Left lung (tissue), 10 donors: ENCODE measurements around the gene POU6F2. TPM values are rescaled to one million over a fixed set of nuclear protein-coding genes. Genes with fewer than 3 reads are reported as not detected.

Experiments
- ATAC-seq: fragments of 200-7000 bp; cut with Tn5 transposase; one replicate; pipeline ENCODE4 v1.9.1; 2020; ENCODE audit warnings: moderate library complexity
- DNase-seq, 4 donors: peaks; one replicate each; pipeline ENCODE4 v3.0.0-alpha.2; 2013 to 2020
- H3K27ac ChIP-seq, 2 donors: fragments of 200-600 bp; sonication (generic) in 1 of 2; one replicate each; pipeline versions ENCODE4 v1.5.0 to v1.8.0; 2020 to 2021
- H3K27me3 ChIP-seq, 2 donors: fragments of 200-600 bp; sonication (generic) in 1 of 2; one replicate each; pipeline versions ENCODE4 v1.5.0 to v1.8.0; 2020 to 2021
- H3K36me3 ChIP-seq, 2 donors: fragments of 200-600 bp; sonication (generic) in 1 of 2; one replicate each; pipeline versions ENCODE4 v1.5.0 to v1.8.0; 2020 to 2021
- H3K4me1 ChIP-seq, 2 donors: fragments of 200-600 bp; one replicate each; pipeline ENCODE4 v1.8.0; 2021
- H3K4me3 ChIP-seq, 2 donors: fragments of 200-600 bp; sonication (generic) in 1 of 2; one replicate each; pipeline versions ENCODE4 v1.5.0 to v1.8.0; 2020 to 2021; ENCODE audit warnings: mild to moderate bottlenecking in 1 of 2
- H3K9me3 ChIP-seq, 2 donors: fragments of 200-600 bp; sonication (generic) in 1 of 2; one replicate each; pipeline versions ENCODE4 v1.5.0 to v1.8.0; 2020 to 2021
- CTCF ChIP-seq, 2 donors: fragments of 200-600 bp; sonication (generic) in 1 of 2; IDR thresholded peaks; one replicate each; pipeline versions ENCODE4 v1.5.0 to v1.8.0; 2021; ENCODE audit warnings: antibody characterized with exemption in 2 of 2
- intact Hi-C, 2 donors: fragments of 100-400 bp; cut with DNase I; formaldehyde crosslinking; loops; one replicate each; pipeline versions ENCODE4 v1.11.2 to v1.14.2; 2022
- polyA plus RNA-seq, 6 donors: library from polyadenylated mRNA; unstranded; fragments of 120-200 nt; gene quantifications; one replicate each; pipeline ENCODE4 v1.2.1, GENCODE V29; 2013; ENCODE audit not compliant: insufficient read length in 6 of 6
- total RNA-seq, 2 donors: library from RNA; stranded (reverse); fragmentation: NEBNext Ultra II Directional; extraction: Animal tissue kit (Norgen Biotek cat#: 25700); gene quantifications; one replicate each; pipeline ENCODE4 v1.2.1, GENCODE V29; 2021
- donor health status: DM: no; HTN: yes; CAD: no.
- donor health status: DM: no; HTN: no; CAD: no.

Gene POU6F2
- total and polyA plus RNA-seq, 8 donors, result 0.08 to 0.32 (median 0.18) TPM; not detected in 3

- DNase-seq (no peak), ATAC-seq (no peak)
- Histone ChIP-seq H3K9me3 (no peaks in the 10 kb centered on the region), H3K27ac (no peak overlapping the region), H3K4me1 (no peaks in the 10 kb centered on the region), H3K27me3 (peaks cover 0 to 8% of the 10 kb centered on the region in 2 donors), H3K36me3 (no peaks in the 10 kb centered on the region), H3K4me3 (no peak overlapping the region)
- intact Hi-C loops, result no loop called here
- no peak for TF ChIP-seq CTCF (IDR thresholded peaks at IDR 0.05)
These were observed 314.1 kb downstream of the POU6F2 start for GRCh38 chr7:39291628-39292410.

GRCh38 chr7:39293056-39293823, 315.5 kb downstream of the POU6F2 start:
- intact Hi-C loops, result no loop called here
- DNase-seq, result no peak

GRCh38 chr7:39294022-39294421, 316.3 kb downstream of the POU6F2 start:
- H3K27ac ChIP-seq, result no peak overlapping the region
- DNase-seq (no peak), ATAC-seq (no peak)
- no peaks in the 10 kb centered on the region for H3K9me3 ChIP-seq
- TF ChIP-seq CTCF (IDR thresholded peaks at IDR 0.05), result no peak
- intact Hi-C loops, result no loop called here
- no peaks in the 10 kb centered on the region for H3K36me3 ChIP-seq
- no peak overlapping the region for H3K4me3 ChIP-seq
- H3K4me1 ChIP-seq, result no peaks in the 10 kb centered on the region
- peaks cover 0 to 8% of the 10 kb centered on the region in 2 donors for H3K27me3 ChIP-seq

More at GRCh38 chr7:39293056-39293823, 315.5 kb downstream of the POU6F2 start:
- TF ChIP-seq CTCF (IDR thresholded peaks at IDR 0.05), result no peak
- H3K27me3 ChIP-seq, result peaks cover 0 to 8% of the 10 kb centered on the region in 2 donors
- no peaks in the 10 kb centered on the region for H3K9me3 ChIP-seq
- no peaks in the 10 kb centered on the region for H3K36me3 ChIP-seq
- no peak for ATAC-seq
- no peak overlapping the region for H3K27ac ChIP-seq
- no peaks in the 10 kb centered on the region for H3K4me1 ChIP-seq
- H3K4me3 ChIP-seq, result no peak overlapping the region

GRCh38 chr7:39295796-39296195, 318.1 kb downstream of the POU6F2 start:
- no peaks in the 10 kb centered on the region for H3K36me3 ChIP-seq
- ATAC-seq (no peak), DNase-seq (no peak)
- intact Hi-C loops, result no loop called here
- H3K27ac ChIP-seq, result no peak overlapping the region
- no peak for TF ChIP-seq CTCF (IDR thresholded peaks at IDR 0.05)
- no peaks in the 10 kb centered on the region for H3K9me3 ChIP-seq
- H3K27me3 ChIP-seq, result peaks cover 0 to 8% of the 10 kb centered on the region in 2 donors
- no peaks in the 10 kb centered on the region for H3K4me1 ChIP-seq
- no peak overlapping the region for H3K4me3 ChIP-seq

- no peak overlapping the region for H3K27ac ChIP-seq
- ATAC-seq, result no peak
These were observed 322.0 kb downstream of the POU6F2 start for GRCh38 chr7:39299695-39300094.

More at GRCh38 chr7:39299695-39300094, 322.0 kb downstream of the POU6F2 start:
- TF ChIP-seq CTCF (IDR thresholded peaks at IDR 0.05), result no peak
- DNase-seq, result no peak
- Histone ChIP-seq H3K36me3 (no peaks in the 10 kb centered on the region), H3K4me3 (no peak overlapping the region), H3K27me3 (no peaks in the 10 kb centered on the region), H3K4me1 (no peaks in the 10 kb centered on the region), H3K9me3 (no peaks in the 10 kb centered on the region)
- intact Hi-C loops, result no loop called here
